Measurements from ENCODE around the gene PCID2.
"Not testable (repeated sequence)": the region's sequence is repeated elsewhere in the genome, so short reads cannot be mapped to it uniquely, and the experiment has no call there.

Gene PCID2

GRCh38 chr13:113208421-113209335, at the start of gene PCID2:
TSS of gene PCID2 (minus strand) at chr13:113208669. CDS start at chr13:113208634, 35 bp downstream.
- DNase-seq (ENCODE audit: low read depth): peak; percentile 85

GRCh38 chr13:113257908-113258307, 49.4 kb upstream of the PCID2 start:
- DNase-seq (ENCODE audit: low read depth): not testable (repeated sequence)

- DNase-seq (ENCODE audit: low read depth): no peak
Observed at GRCh38 chr13:113252516-113253095, 44.1 kb upstream of the PCID2 start.

GRCh38 chr13:113245849-113246796, 37.7 kb upstream of the PCID2 start:
- no peak for DNase-seq (ENCODE audit: low read depth)

- no peak for DNase-seq (ENCODE audit: low read depth)
Observed at GRCh38 chr13:113243847-113244246, 35.4 kb upstream of the PCID2 start.

- DNase-seq (ENCODE audit: low read depth): not testable (repeated sequence)
Observed at GRCh38 chr13:113241623-113242022, 33.2 kb upstream of the PCID2 start.

GRCh38 chr13:113239986-113240385, 31.5 kb upstream of the PCID2 start:
- DNase-seq (ENCODE audit: low read depth): no peak

GRCh38 chr13:113239357-113239756, 30.9 kb upstream of the PCID2 start:
- no peak for DNase-seq (ENCODE audit: low read depth)

GRCh38 chr13:113238536-113238935, 30.1 kb upstream of the PCID2 start:
- DNase-seq (ENCODE audit: low read depth): no peak

GRCh38 chr13:113233101-113233500, 24.6 kb upstream of the PCID2 start:
- DNase-seq (ENCODE audit: low read depth): no peak

GRCh38 chr13:113232208-113233003, 23.9 kb upstream of the PCID2 start:
- no peak for DNase-seq (ENCODE audit: low read depth)

- no peak for DNase-seq (ENCODE audit: low read depth)
Observed at GRCh38 chr13:113231306-113232207, 23.1 kb upstream of the PCID2 start.

- DNase-seq (ENCODE audit: low read depth): no peak
Observed at GRCh38 chr13:113229791-113230190, 21.3 kb upstream of the PCID2 start.

GRCh38 chr13:113229161-113229560, 20.7 kb upstream of the PCID2 start:
- DNase-seq (ENCODE audit: low read depth): no peak

GRCh38 chr13:113226873-113227450, 18.5 kb upstream of the PCID2 start:
- no peak for DNase-seq (ENCODE audit: low read depth)

- no peak for DNase-seq (ENCODE audit: low read depth)
Observed at GRCh38 chr13:113225515-113225914, 17.0 kb upstream of the PCID2 start.

- DNase-seq (ENCODE audit: low read depth): no peak
Observed at GRCh38 chr13:113224486-113224885, 16.0 kb upstream of the PCID2 start.

GRCh38 chr13:113223070-113223469, 14.6 kb upstream of the PCID2 start:
- DNase-seq (ENCODE audit: low read depth): no peak

GRCh38 chr13:113220877-113221276, 12.4 kb upstream of the PCID2 start:
- DNase-seq (ENCODE audit: low read depth): peak; percentile 14

- DNase-seq (ENCODE audit: low read depth): no peak
Observed at GRCh38 chr13:113220141-113220598, 11.7 kb upstream of the PCID2 start.

All from activated T-cell treated with anti-CD3 and anti-CD28 coated beads for 1 hour (primary cell).